HG03558 (cell line): ENCODE results near the gene ANXA6.

Experiments used
- ATAC-seq: cut with Tn5 transposase; IDR thresholded peaks from one replicate; pipeline ENCODE4 v1.9.1; 2021; ENCODE audit warnings: moderate number of reproducible peaks; ENCODE audit not compliant: unreplicated experiment; ENCODE audit errors: extremely low read depth

The ANXA6 gene

GRCh38 chr5:151071021-151071420 is 86.6 kb downstream of the ANXA6 start:
- no peak for ATAC-seq

- ATAC-seq = no peak
Observed at GRCh38 chr5:151070449-151070848, 87.1 kb downstream of the ANXA6 start.

DNA sequence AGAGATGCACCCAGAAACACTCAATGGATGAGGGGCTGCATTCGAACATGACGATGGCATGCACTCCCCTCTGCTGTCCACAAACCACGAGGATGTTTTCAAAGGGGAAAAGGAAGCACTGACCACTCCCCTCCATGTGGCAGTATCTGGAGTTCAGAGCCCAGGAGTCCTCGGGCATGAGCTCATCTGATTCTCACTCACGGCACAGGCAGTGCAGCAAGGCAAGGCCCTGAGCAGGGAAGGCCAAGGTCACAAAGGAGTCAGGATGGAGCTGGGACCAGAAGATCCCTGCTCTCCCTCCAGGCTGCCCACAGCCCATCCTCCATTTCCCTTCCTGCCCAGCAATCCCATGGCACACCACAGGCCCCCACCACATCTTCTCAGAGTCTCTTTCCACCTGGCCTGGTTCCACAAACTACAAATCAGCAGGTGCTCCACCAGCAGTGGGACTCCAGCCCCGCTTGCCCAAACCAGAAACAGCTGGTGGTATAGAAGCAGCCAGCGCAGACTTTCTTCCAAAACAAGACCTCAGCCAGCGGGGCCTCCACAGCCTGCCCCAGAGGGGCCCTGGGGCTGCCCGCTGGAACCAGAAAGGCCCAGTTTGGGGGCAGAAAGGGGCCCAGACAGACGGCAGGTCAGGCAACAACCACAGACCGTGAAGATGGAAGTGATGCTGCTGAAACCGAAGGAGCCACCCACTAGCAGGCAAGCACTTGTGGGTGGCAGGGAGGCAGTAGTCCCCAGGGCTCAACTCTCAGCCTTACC is 89.0 kb downstream of the ANXA6 start:
- peak; percentile 51 for ATAC-seq

DNA sequence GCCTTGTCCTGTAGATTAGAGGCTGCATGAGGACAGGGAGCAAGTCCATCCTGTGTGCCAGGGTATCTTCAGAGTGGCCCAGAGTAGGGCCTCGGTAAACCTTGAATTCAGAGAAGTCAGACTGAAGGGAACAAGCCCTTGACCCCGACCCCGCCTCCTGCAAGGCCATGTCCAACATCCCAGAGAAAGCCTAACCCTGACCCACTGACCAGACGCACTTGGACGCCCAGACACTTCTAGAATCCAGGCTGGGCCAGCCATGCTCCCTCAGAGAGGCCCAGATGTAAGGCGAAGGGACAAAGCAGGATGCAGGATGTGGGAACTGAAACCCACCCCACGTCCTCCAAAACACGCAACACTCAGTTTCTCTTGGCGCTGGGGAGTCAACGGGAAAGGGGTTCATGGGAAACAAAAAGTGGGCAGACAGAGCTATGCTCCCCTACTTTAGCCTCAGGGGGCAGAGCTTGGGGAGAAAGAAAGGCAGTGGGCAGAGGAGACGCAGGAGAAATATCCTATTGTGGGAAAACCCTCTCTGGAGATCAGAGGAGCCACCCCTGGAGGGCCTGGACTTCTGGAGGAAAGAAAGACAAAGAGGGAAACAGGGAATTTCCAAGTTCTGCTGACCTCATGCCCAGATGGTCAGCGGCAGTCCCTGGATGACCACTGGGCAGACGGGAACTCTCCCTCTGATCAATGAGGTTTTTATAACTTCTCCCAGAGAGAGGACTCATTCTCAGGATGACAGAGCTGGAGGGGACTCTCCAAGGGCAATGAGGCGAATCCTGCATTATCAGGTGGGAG is 89.7 kb downstream of the ANXA6 start:
- no peak for ATAC-seq

DNA sequence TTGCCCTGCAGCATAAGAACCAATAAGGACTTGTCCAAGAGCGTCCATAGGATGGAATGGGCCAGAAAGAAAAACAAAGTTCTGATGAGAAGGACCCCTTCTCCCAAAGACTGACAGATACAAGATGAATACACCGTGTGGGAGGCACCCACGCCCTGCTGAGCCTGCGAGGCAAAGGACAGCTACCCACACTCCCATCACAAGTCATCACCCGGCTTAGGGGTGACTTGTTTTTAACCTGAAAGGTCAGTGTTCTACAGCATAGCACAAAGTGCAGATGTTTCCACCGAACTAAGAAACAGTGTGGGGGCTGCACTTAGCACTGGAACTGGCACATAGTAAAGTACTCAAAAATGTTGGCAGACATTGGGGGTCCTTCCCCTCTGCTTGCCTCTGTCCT is 90.7 kb downstream of the ANXA6 start:
- ATAC-seq = no peak

DNA sequence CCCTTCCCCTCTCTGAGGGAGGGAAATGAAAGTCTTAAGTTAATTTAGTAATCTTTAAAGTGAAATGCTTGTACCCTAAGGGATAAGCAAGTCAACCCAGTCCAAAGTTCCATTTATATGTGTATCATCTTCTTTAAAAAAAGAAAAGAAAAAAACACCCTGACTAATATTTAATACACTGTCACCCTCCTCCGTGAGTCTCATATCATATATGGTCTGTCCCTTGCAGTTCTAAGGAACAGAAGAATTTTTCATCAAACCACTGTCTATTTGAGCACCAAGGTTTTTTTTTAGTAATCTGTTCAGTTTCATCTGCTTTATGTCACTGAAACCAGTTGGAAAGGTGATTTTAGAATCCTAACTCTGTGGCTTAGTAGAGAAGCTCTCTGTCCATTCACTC is 92.0 kb downstream of the ANXA6 start:
- no peak for ATAC-seq

- no peak for ATAC-seq
Observed at GRCh38 chr5:151064916-151065499, 92.6 kb downstream of the ANXA6 start.

GRCh38 chr5:151063142-151063989 is 94.2 kb downstream of the ANXA6 start:
- no peak for ATAC-seq

GRCh38 chr5:151062405-151063141 is 95.0 kb downstream of the ANXA6 start:
- ATAC-seq = no peak

DNA sequence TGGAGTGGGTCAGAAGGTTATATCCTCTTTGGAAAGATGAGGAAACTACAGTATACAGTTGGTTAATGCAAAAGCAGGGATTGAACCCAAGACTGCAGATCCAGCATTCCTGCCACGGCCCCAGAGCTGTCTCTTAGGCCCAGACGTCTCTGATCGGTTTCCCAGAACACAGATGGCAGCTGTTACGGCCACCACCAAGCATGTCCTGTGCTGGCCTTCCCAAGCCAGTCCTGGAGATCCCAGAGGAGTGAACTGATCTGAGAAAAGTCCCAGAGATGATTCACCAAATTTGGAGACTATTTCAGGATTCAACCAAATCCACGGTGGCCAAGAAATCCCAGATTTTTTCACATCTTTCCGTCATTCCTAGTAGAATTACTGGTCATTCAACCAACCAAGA is 96.8 kb downstream of the ANXA6 start:
- no peak for ATAC-seq

GRCh38 chr5:151058891-151059489 is 98.6 kb downstream of the ANXA6 start:
- ATAC-seq = no peak

GRCh38 chr5:151058301-151058700 is 99.3 kb downstream of the ANXA6 start:
- ATAC-seq = no peak

GRCh38 chr5:151056379-151057325 is 100.9 kb downstream of the ANXA6 start:
- no peak for ATAC-seq

- no peak for ATAC-seq
Observed at GRCh38 chr5:151055336-151055735, 102.2 kb downstream of the ANXA6 start.

GRCh38 chr5:151054709-151055108 is 102.9 kb downstream of the ANXA6 start:
- ATAC-seq = no peak

GRCh38 chr5:151053796-151054462 is 103.7 kb downstream of the ANXA6 start:
- ATAC-seq = no peak

- ATAC-seq = no peak
Observed at GRCh38 chr5:151052836-151053235, 104.7 kb downstream of the ANXA6 start.
